Measurements from ENCODE around the gene NPRL2.

Gene NPRL2

DNA sequence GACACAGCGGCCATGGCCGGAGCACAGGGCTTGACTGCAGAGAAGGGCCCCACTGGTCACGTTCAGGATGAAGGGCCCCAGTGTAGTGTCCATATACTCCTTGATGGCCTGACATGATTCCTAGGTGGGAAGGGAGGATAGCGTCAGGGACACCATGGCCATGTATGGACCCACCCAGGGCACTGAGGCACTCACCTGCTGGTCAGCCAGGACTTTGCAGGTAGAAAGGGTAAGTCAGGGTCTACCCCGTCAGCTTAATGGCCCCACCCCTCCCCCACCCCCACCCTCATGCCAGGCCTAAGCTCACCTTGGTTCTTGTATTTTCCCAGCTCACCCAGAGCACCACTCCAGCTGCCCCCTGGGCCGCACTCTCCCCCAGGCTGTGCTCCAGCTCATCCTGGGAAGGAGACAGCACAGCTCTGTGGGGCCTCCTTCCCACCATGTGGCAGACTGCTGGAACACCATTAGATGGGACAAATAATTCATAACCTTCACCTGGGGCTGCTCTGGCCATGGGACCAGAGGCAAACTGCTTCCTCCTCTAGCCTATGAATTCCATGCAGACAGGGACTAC, 49.8 kb downstream of the NPRL2 start:
- peak overlapping the region in 1 of 2 experiments; percentile 73 for H3K4me3 ChIP-seq (ENCODE audit: insufficient read depth in 1 of 2, low read depth in 1 of 2, low read length in 2 of 2)
- H3K79me1 ChIP-seq (replicated peaks; ENCODE audit: low read length, poor library complexity, severe bottlenecking) = peaks cover 14% of the 10 kb centered on the region
- H3K4me2 ChIP-seq (ENCODE audit: low read length, poor library complexity, severe bottlenecking) = no peak overlapping the region
- peak overlapping the region in 1 of 2 experiments; percentile 34 for H2BK12ac ChIP-seq (ENCODE audit: low read length in 2 of 2)
- H2BK15ac ChIP-seq (ENCODE audit: low read depth, poor library complexity, severe bottlenecking) = no peak overlapping the region
- H3K9me3 ChIP-seq (ENCODE audit: control insufficient read depth, low read length) = no peaks in the 10 kb centered on the region
- no peak overlapping the region for H2AK5ac ChIP-seq (ENCODE audit: low read length, severe bottlenecking)
- no peak overlapping the region for H2BK5ac ChIP-seq (ENCODE audit: low read depth, low read length, poor library complexity, severe bottlenecking)
- no peak overlapping the region for H3K27ac ChIP-seq (ENCODE audit: low read length, poor library complexity, severe bottlenecking)
- 90% methylated on average over 6 of the region's 6 CpGs for WGBS
- DNase-seq = no peak
- no peak overlapping the region for H3K14ac ChIP-seq (ENCODE audit: low read length in 2 of 2)
- H2AFZ ChIP-seq (ENCODE audit: low read depth, low read length) = no peak overlapping the region
- H4K91ac ChIP-seq (ENCODE audit: low read length) = no peak overlapping the region
- no peak overlapping the region for H3K23ac ChIP-seq (ENCODE audit: low read length in 2 of 2)
- no peak overlapping the region for H3K18ac ChIP-seq (ENCODE audit: low read depth in 1 of 2, low read length in 2 of 2)
- no peak overlapping the region for H3K4ac ChIP-seq (ENCODE audit: low read depth in 1 of 2, low read length in 2 of 2)
- peak overlapping the region; percentile 83 for H3K9ac ChIP-seq (ENCODE audit: low read length)
- H4K8ac ChIP-seq (ENCODE audit: low read length) = no peak overlapping the region
- no peak overlapping the region for H2BK120ac ChIP-seq (ENCODE audit: low read depth, low read length)
- peaks cover 36% of the 10 kb centered on the region for H3K4me1 ChIP-seq (ENCODE audit: control insufficient read depth, insufficient read depth, low read depth, low read length)
- H3K27me3 ChIP-seq (ENCODE audit: control insufficient read depth in 1 of 2, insufficient read depth in 1 of 2, low read length in 2 of 2) = no peaks in the 10 kb centered on the region
- H3K36me3 ChIP-seq (ENCODE audit: control insufficient read depth in 1 of 2, insufficient read depth in 2 of 2, low read depth in 1 of 2, low read length in 2 of 2) = peaks cover 3 to 12% of the 10 kb centered on the region in 2 experiments

DNA sequence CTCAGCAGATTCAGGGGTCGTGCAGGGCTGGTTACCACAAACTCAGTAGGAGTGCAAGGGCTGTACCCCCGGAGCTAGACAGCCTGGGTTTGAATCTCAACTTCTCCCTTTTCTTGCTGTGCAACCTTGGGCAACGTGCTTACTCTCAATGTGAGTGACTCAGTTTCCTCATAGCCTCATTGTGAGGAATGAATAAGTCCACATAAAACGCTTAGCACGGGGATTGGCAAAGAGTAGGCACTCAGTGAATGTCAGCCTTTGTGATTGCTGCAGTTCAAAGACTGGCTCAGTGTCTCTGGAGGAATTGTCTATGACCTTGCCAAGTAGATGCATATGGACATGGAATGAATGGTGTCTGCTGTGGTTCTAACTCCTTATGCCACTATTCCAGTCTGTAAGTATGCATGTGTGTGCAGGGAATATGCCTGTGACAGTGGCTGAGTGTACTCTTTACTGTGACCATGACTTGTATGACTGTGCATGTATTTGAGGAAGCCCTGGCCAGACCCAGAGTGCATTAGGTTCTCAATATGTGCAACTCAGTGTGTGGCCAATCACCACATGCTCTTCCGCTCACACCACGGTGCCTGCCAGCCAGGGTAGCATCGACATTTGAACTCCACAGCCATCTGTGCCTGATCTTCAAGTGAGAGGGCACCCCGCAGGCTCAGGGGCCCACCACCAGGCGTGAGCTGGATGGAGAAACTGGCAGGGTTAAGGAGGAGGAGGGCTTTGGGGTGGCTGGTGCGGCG, 50.5 kb downstream of the NPRL2 start:
- no peak overlapping the region for H2BK5ac ChIP-seq (ENCODE audit: low read depth, low read length, poor library complexity, severe bottlenecking)
- peak overlapping the region; percentile 48 to 73 for H3K4me3 ChIP-seq (ENCODE audit: insufficient read depth in 1 of 2, low read depth in 1 of 2, low read length in 2 of 2)
- 76% methylated on average over 12 of the region's 12 CpGs for WGBS
- no peaks in the 10 kb centered on the region for H3K27me3 ChIP-seq (ENCODE audit: control insufficient read depth in 1 of 2, insufficient read depth in 1 of 2, low read length in 2 of 2)
- H2BK12ac ChIP-seq (ENCODE audit: low read length in 2 of 2) = peak overlapping the region in 1 of 2 experiments; percentile 15
- H2AK5ac ChIP-seq (ENCODE audit: low read length, severe bottlenecking) = no peak overlapping the region
- no peak overlapping the region for H2AFZ ChIP-seq (ENCODE audit: low read depth, low read length)
- peak overlapping the region; percentile 11 for H3K27ac ChIP-seq (ENCODE audit: low read length, poor library complexity, severe bottlenecking)
- H3K14ac ChIP-seq (ENCODE audit: low read length in 2 of 2) = peak overlapping the region in 1 of 2 experiments; percentile 30
- peaks cover 5 to 12% of the 10 kb centered on the region in 2 experiments for H3K36me3 ChIP-seq (ENCODE audit: control insufficient read depth in 1 of 2, insufficient read depth in 2 of 2, low read depth in 1 of 2, low read length in 2 of 2)
- peak overlapping the region; percentile 50 to 71 for H3K18ac ChIP-seq (ENCODE audit: low read depth in 1 of 2, low read length in 2 of 2)
- H3K4me2 ChIP-seq (ENCODE audit: low read length, poor library complexity, severe bottlenecking) = peak overlapping the region; percentile 85
- H3K4me1 ChIP-seq (ENCODE audit: control insufficient read depth, insufficient read depth, low read depth, low read length) = peaks cover 36% of the 10 kb centered on the region
- H3K23ac ChIP-seq (ENCODE audit: low read length in 2 of 2) = no peak overlapping the region
- H4K8ac ChIP-seq (ENCODE audit: low read length) = peak overlapping the region; percentile 33
- peak overlapping the region; percentile 83 for H3K9ac ChIP-seq (ENCODE audit: low read length)
- no peaks in the 10 kb centered on the region for H3K9me3 ChIP-seq (ENCODE audit: control insufficient read depth, low read length)
- peak overlapping the region; percentile 8 for H4K91ac ChIP-seq (ENCODE audit: low read length)
- H2BK15ac ChIP-seq (ENCODE audit: low read depth, poor library complexity, severe bottlenecking) = no peak overlapping the region
- DNase-seq = peak; percentile 45
- H3K4ac ChIP-seq (ENCODE audit: low read depth in 1 of 2, low read length in 2 of 2) = peak overlapping the region in 1 of 2 experiments; percentile 47
- no peak overlapping the region for H2BK120ac ChIP-seq (ENCODE audit: low read depth, low read length)
- peaks cover 14% of the 10 kb centered on the region for H3K79me1 ChIP-seq (replicated peaks; ENCODE audit: low read length, poor library complexity, severe bottlenecking)

DNA sequence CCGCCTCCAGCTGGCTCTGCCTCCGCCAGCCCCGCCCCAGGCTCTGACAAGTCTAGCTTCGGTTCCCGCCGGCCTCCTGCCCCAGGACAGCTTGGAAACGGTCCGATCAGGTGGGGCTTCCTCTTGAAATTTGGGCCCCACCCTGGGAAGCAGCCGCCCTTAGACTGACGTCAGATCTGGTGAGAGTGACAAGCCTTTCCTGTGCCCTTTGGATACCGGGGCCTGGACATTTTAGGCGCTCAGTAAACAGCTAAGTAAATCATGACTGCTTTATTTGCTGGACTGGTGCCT, 51.0 kb downstream of the NPRL2 start:
- Histone ChIP-seq H4K91ac (ENCODE audit: low read length) (peak overlapping the region; percentile 8), H3K9ac (ENCODE audit: low read length) (peak overlapping the region; percentile 83), H3K27me3 (ENCODE audit: control insufficient read depth in 1 of 2, insufficient read depth in 1 of 2, low read length in 2 of 2) (no peaks in the 10 kb centered on the region), H2BK5ac (ENCODE audit: low read depth, low read length, poor library complexity, severe bottlenecking) (no peak overlapping the region), H3K36me3 (ENCODE audit: control insufficient read depth in 1 of 2, insufficient read depth in 2 of 2, low read depth in 1 of 2, low read length in 2 of 2) (peaks cover 5 to 12% of the 10 kb centered on the region in 2 experiments), H3K4me2 (ENCODE audit: low read length, poor library complexity, severe bottlenecking) (peak overlapping the region; percentile 85), H3K14ac (ENCODE audit: low read length in 2 of 2) (peak overlapping the region in 1 of 2 experiments; percentile 11), H3K27ac (ENCODE audit: low read length, poor library complexity, severe bottlenecking) (peak overlapping the region; percentile 11), H2BK12ac (ENCODE audit: low read length in 2 of 2) (no peak overlapping the region), H2AFZ (ENCODE audit: low read depth, low read length) (no peak overlapping the region), H2BK15ac (ENCODE audit: low read depth, poor library complexity, severe bottlenecking) (no peak overlapping the region), H2AK5ac (ENCODE audit: low read length, severe bottlenecking) (no peak overlapping the region), H4K8ac (ENCODE audit: low read length) (no peak overlapping the region), H3K18ac (ENCODE audit: low read depth in 1 of 2, low read length in 2 of 2) (peak overlapping the region; percentile 50 to 71), H3K4me3 (ENCODE audit: insufficient read depth in 1 of 2, low read depth in 1 of 2, low read length in 2 of 2) (peak overlapping the region; percentile 48 to 73), H3K4me1 (ENCODE audit: control insufficient read depth, insufficient read depth, low read depth, low read length) (peaks cover 35% of the 10 kb centered on the region), H3K79me1 (replicated peaks; ENCODE audit: low read length, poor library complexity, severe bottlenecking) (peaks cover 14% of the 10 kb centered on the region), H3K9me3 (ENCODE audit: control insufficient read depth, low read length) (no peaks in the 10 kb centered on the region), H3K4ac (ENCODE audit: low read depth in 1 of 2, low read length in 2 of 2) (peak overlapping the region in 1 of 2 experiments; percentile 47), H3K23ac (ENCODE audit: low read length in 2 of 2) (no peak overlapping the region), H2BK120ac (ENCODE audit: low read depth, low read length) (no peak overlapping the region)
- no peak for DNase-seq
- 2% methylated on average over 12 of the region's 12 CpGs for WGBS
